Mesendoderm (in vitro differentiated cells): ENCODE results near the gene CPEB4.

Experiments
- DNase-seq: peaks from one replicate; pipeline ENCODE4 v3.0.0; 2013
- H2AK5ac ChIP-seq: 2 replicates; pipeline ENCODE4 v1.6.1; 2013; ENCODE audit warnings: low read length, inconsistent platforms
- H2BK120ac ChIP-seq: 2 replicates; pipeline ENCODE4 v1.6.1; 2013; ENCODE audit warnings: low read depth, mild to moderate bottlenecking, low read length, moderate library complexity, mixed read lengths
- H2BK15ac ChIP-seq: replicated peaks from 2 replicates; pipeline ENCODE4 v1.6.1; 2013; ENCODE audit warnings: low read depth, mild to moderate bottlenecking, moderate library complexity
- H2BK5ac ChIP-seq: 2 replicates; pipeline ENCODE4 v1.6.1; 2013; ENCODE audit warnings: low read length, inconsistent platforms
- H3K18ac ChIP-seq: 2 replicates; pipeline ENCODE4 v1.6.1; 2013; ENCODE audit warnings: mild to moderate bottlenecking, low read length, mixed read lengths
- H3K23ac ChIP-seq: one replicate; pipeline ENCODE4 v1.6.1; 2013; ENCODE audit warnings: low read length
- H3K27ac ChIP-seq: 2 replicates; pipeline ENCODE4 v1.5.1; 2013; ENCODE audit warnings: low read depth, mild to moderate bottlenecking, inconsistent platforms, low read length, moderate library complexity
- H3K27me3 ChIP-seq: 2 replicates; pipeline ENCODE4 v1.6.1; 2013; ENCODE audit warnings: low read length, control low read depth, mild to moderate bottlenecking, inconsistent platforms; ENCODE audit not compliant: insufficient read depth, poor library complexity
- H3K36me3 ChIP-seq: 2 replicates; pipeline ENCODE4 v1.6.1; 2013; ENCODE audit warnings: low read length, inconsistent platforms; ENCODE audit not compliant: control insufficient read depth, insufficient read depth
- H3K4ac ChIP-seq: one replicate; pipeline ENCODE4 v1.6.1; 2013; ENCODE audit warnings: low read depth, mild to moderate bottlenecking, low read length, moderate library complexity
- H3K4me1 ChIP-seq: 2 replicates; pipeline ENCODE4 v1.6.1; 2013; ENCODE audit warnings: low read depth, low read length, inconsistent platforms; ENCODE audit not compliant: control insufficient read depth
- H3K4me2 ChIP-seq: 2 replicates; pipeline ENCODE4 v1.6.1; 2013; ENCODE audit warnings: low read length
- H3K4me3 ChIP-seq: 2 replicates; pipeline ENCODE4 v1.5.1; 2013; ENCODE audit warnings: mild to moderate bottlenecking, low read length
- H3K56ac ChIP-seq: one replicate; pipeline ENCODE4 v1.6.1; 2013; ENCODE audit warnings: low read length
- H3K79me1 ChIP-seq: 2 replicates; pipeline ENCODE4 v1.6.1; 2013; ENCODE audit warnings: low read length, inconsistent platforms
- H3K79me2 ChIP-seq: 2 replicates; pipeline ENCODE4 v1.6.1; 2013; ENCODE audit warnings: mild to moderate bottlenecking, low read length; ENCODE audit not compliant: control insufficient read depth, insufficient read depth
- H3K9ac ChIP-seq: 2 replicates; pipeline ENCODE4 v1.6.1; 2013; ENCODE audit warnings: low read length, inconsistent platforms
- H4K5ac ChIP-seq: one replicate; pipeline ENCODE4 v1.6.1; 2013; ENCODE audit warnings: low read length
- H4K8ac ChIP-seq: one replicate; pipeline ENCODE4 v1.6.1; 2013; ENCODE audit warnings: low read depth, mild to moderate bottlenecking, control low read depth, low read length, moderate library complexity
- WGBS: extraction: QIAGEN DNeasy Blood & Tissue Kit; methylation state at CpG from one replicate; pipeline ENCODE4 v1.1.7; 2013; ENCODE audit warnings: low lambda C conversion rate, missing lambda C conversion rate; ENCODE audit not compliant: insufficient coverage; ENCODE audit errors: extremely low coverage; 5-methylcytosine and 5-hydroxymethylcytosine counted together

Gene CPEB4

GRCh38 chr5:173973616-173973969 lies 85.4 kb downstream of the CPEB4 start:
- Histone ChIP-seq H3K4me1 (peaks cover 15% of the 10 kb centered on the region), H2AK5ac (no peak overlapping the region), H3K27ac (no peak overlapping the region), H3K27me3 (no peaks in the 10 kb centered on the region), H4K5ac (no peak overlapping the region), H3K4me2 (peak overlapping the region; percentile 88), H3K36me3 (no peaks in the 10 kb centered on the region), H2BK5ac (no peak overlapping the region), H4K8ac (no peak overlapping the region), H3K23ac (no peak overlapping the region), H3K56ac (peak overlapping the region; percentile 79), H3K4me3 (peak overlapping the region; percentile 14), H2BK120ac (no peak overlapping the region), H3K79me1 (no peaks in the 10 kb centered on the region), H2BK15ac (no peak overlapping the region), H3K4ac (no peak overlapping the region), H3K9ac (peak overlapping the region; percentile 49), H3K79me2 (no peaks in the 10 kb centered on the region), H3K18ac (no peak overlapping the region)
- peak; percentile 59 for DNase-seq
- WGBS = no CpG with 5 or more reads among the region's 13 CpGs

- no peak overlapping the region for H3K4ac ChIP-seq
Measured at GRCh38 chr5:173974688-173975239, 86.6 kb downstream of the CPEB4 start.

GRCh38 chr5:173981185-173981761 lies 93.1 kb downstream of the CPEB4 start:
- no CpG with 5 or more reads among the region's 5 CpGs for WGBS
- no peak overlapping the region for H4K5ac ChIP-seq
- H3K36me3 ChIP-seq = no peaks in the 10 kb centered on the region
- H4K8ac ChIP-seq = no peak overlapping the region
- no peak overlapping the region for H3K4me3 ChIP-seq
- H2AK5ac ChIP-seq = no peak overlapping the region
- no peaks in the 10 kb centered on the region for H3K79me1 ChIP-seq
- no peak overlapping the region for H3K18ac ChIP-seq
- no peak for DNase-seq
- H2BK15ac ChIP-seq = no peak overlapping the region
- no peak overlapping the region for H3K23ac ChIP-seq
- H3K79me2 ChIP-seq = no peaks in the 10 kb centered on the region
- H2BK5ac ChIP-seq = no peak overlapping the region
- no peak overlapping the region for H3K9ac ChIP-seq
- H3K4me1 ChIP-seq = no peaks in the 10 kb centered on the region
- H3K27me3 ChIP-seq = no peaks in the 10 kb centered on the region
- H2BK120ac ChIP-seq = no peak overlapping the region
- H3K56ac ChIP-seq = peak overlapping the region; percentile 31
- no peak overlapping the region for H3K27ac ChIP-seq
- no peak overlapping the region for H3K4me2 ChIP-seq
- no peak overlapping the region for H3K4ac ChIP-seq

More at GRCh38 chr5:173974688-173975239, 86.6 kb downstream of the CPEB4 start:
- Histone ChIP-seq H3K4me2 (no peak overlapping the region), H3K27me3 (no peaks in the 10 kb centered on the region), H3K79me1 (no peaks in the 10 kb centered on the region), H4K8ac (no peak overlapping the region), H3K79me2 (no peaks in the 10 kb centered on the region), H2BK120ac (no peak overlapping the region), H2BK5ac (no peak overlapping the region), H3K23ac (no peak overlapping the region), H3K27ac (no peak overlapping the region), H3K18ac (no peak overlapping the region), H3K36me3 (no peaks in the 10 kb centered on the region), H2BK15ac (no peak overlapping the region), H2AK5ac (no peak overlapping the region), H3K56ac (no peak overlapping the region), H3K4me1 (peaks cover 10% of the 10 kb centered on the region), H3K9ac (no peak overlapping the region), H4K5ac (no peak overlapping the region), H3K4me3 (no peak overlapping the region)
- WGBS = no CpG with 5 or more reads among the region's 5 CpGs
- no peak for DNase-seq

GRCh38 chr5:173984218-173984617 lies 96.1 kb downstream of the CPEB4 start:
- peak; percentile 69 for DNase-seq
- H3K27ac ChIP-seq = no peak overlapping the region

GRCh38 chr5:173988554-173989431 lies 100.6 kb downstream of the CPEB4 start, which contains the start of gene C5orf47:
Gene C5orf47 (plus strand): TSS chr5:173989170. CDS start chr5:173989264, 94 bp downstream.
- WGBS = no CpG with 5 or more reads among the region's 51 CpGs
- H3K4ac ChIP-seq = no peak within 1 kb of the TSS
- H3K18ac ChIP-seq = no peak within 1 kb of the TSS
- no peak within 1 kb of the TSS for H3K9ac ChIP-seq
- no peak within 1 kb of the TSS for H4K5ac ChIP-seq
- H3K4me2 ChIP-seq = no peak within 1 kb of the TSS
- no peak within 1 kb of the TSS for H3K4me3 ChIP-seq
- H2BK120ac ChIP-seq = no peak within 1 kb of the TSS
- no peak within 1 kb of the TSS for H3K27ac ChIP-seq
- no peaks in the 10 kb centered on the region for H3K79me1 ChIP-seq
- no peaks in the 10 kb centered on the region for H3K36me3 ChIP-seq
- no peak within 1 kb of the TSS for H2BK5ac ChIP-seq
- no peak within 1 kb of the TSS for H3K56ac ChIP-seq
- H2BK15ac ChIP-seq = no peak within 1 kb of the TSS
- H4K8ac ChIP-seq = no peak within 1 kb of the TSS
- H3K23ac ChIP-seq = no peak within 1 kb of the TSS
- H3K27me3 ChIP-seq = no peaks in the 10 kb centered on the region
- H3K79me2 ChIP-seq = no peaks in the 10 kb centered on the region
- no peak for DNase-seq
- no peaks in the 10 kb centered on the region for H3K4me1 ChIP-seq
- no peak within 1 kb of the TSS for H2AK5ac ChIP-seq

More at GRCh38 chr5:173984218-173984617, 96.1 kb downstream of the CPEB4 start:
- no peak overlapping the region for H3K18ac ChIP-seq
- no peaks in the 10 kb centered on the region for H3K79me2 ChIP-seq
- no peak overlapping the region for H2BK15ac ChIP-seq
- no peak overlapping the region for H3K56ac ChIP-seq
- no peak overlapping the region for H3K4ac ChIP-seq
- no peak overlapping the region for H3K23ac ChIP-seq
- no peak overlapping the region for H4K8ac ChIP-seq
- H3K27me3 ChIP-seq = no peaks in the 10 kb centered on the region
- no peak overlapping the region for H2AK5ac ChIP-seq
- no peak overlapping the region for H2BK120ac ChIP-seq
- H3K4me2 ChIP-seq = no peak overlapping the region
- no peaks in the 10 kb centered on the region for H3K79me1 ChIP-seq
- no peak overlapping the region for H3K4me3 ChIP-seq
- H3K9ac ChIP-seq = no peak overlapping the region
- no CpG with 5 or more reads among the region's 4 CpGs for WGBS
- no peak overlapping the region for H4K5ac ChIP-seq
- H3K4me1 ChIP-seq = no peaks in the 10 kb centered on the region
- no peak overlapping the region for H2BK5ac ChIP-seq
- H3K36me3 ChIP-seq = no peaks in the 10 kb centered on the region
